Testis (tissue), 3 donors: ENCODE data around the gene SHC1. TPM values are rescaled to one million over a fixed set of nuclear protein-coding genes. Genes with fewer than 3 reads are reported as not detected.

Experiments used
- DNase-seq: peaks from one replicate; pipeline ENCODE4 v3.0.0-alpha.2; 2019
- H3K27ac ChIP-seq, 2 donors: fragments of 200-600 bp; sonication (generic); one replicate each; pipeline ENCODE4 v1.5.1; 2019
- H3K27me3 ChIP-seq: fragments of 200-600 bp; sonication (generic); one replicate; pipeline ENCODE4 v1.5.1; 2019
- H3K36me3 ChIP-seq: fragments of 200-600 bp; sonication (generic); one replicate; pipeline ENCODE4 v1.5.1; 2017; ENCODE audit warnings: low read depth; ENCODE audit errors: missing control alignments
- H3K4me1 ChIP-seq: fragments of 200-600 bp; sonication (generic); one replicate; pipeline ENCODE4 v1.5.1; 2019
- H3K4me3 ChIP-seq, 2 donors: fragments of 200-600 bp; sonication (generic); one replicate each; pipeline ENCODE4 v1.5.1; 2017 to 2019
- H3K9me3 ChIP-seq: fragments of 200-600 bp; sonication (generic); one replicate; pipeline ENCODE4 v1.5.1; 2017
- POLR2A ChIP-seq: fragments of 450-650 bp; IDR thresholded peaks from one replicate; pipeline ENCODE4 v1.6.1; 2017; ENCODE audit warnings: antibody characterized with exemption, mild to moderate bottlenecking, moderate library complexity
- WGBS, 2 donors: methylation state at CpG; one replicate each; pipeline ENCODE4 v1.1.5; 2018; 5-methylcytosine and 5-hydroxymethylcytosine counted together
- intact Hi-C: fragments of 100-400 bp; cut with DNase I; formaldehyde crosslinking; loops from one replicate; pipeline ENCODE4 v1.15.1; 2023; ENCODE audit warnings: low total_unique reads
- polyA plus RNA-seq: library from polyadenylated mRNA; stranded (reverse); fragments of 350-450 nt; fragmentation: Illumina TruSeq; extraction: RNeasy Lipid Tissue Mini Kit (QIAGEN cat#74804); gene quantifications from one replicate; pipeline ENCODE4 v1.2.3, GENCODE V29; 2014; ENCODE audit warnings: low read depth, low replicate concordance; ENCODE audit not compliant: insufficient read depth
- total RNA-seq, 2 donors: library from RNA; depleted of rRNA; stranded (reverse); fragments of >200 nt; gene quantifications; one replicate each; pipeline ENCODE4 v1.2.3, GENCODE V29; 2016
- TF ChIP-seq, protein P1 (sequence below), 3 experiments: fragments of 450-650 bp in 2 of 3; fragments of 200-600 bp in 1 of 3; sonication (generic) in 1 of 3; IDR thresholded peaks; one replicate each; pipeline ENCODE4 v1.5.1; 2016 to 2019; ENCODE audit warnings: antibody characterized with exemption in 3 of 3, mild to moderate bottlenecking in 2 of 3, moderate library complexity in 1 of 3

Gene SHC1
- total and polyA plus RNA-seq, 3 donors from 2014 or later = 47.9 to 59.3 (median 49.0) TPM

DNA sequence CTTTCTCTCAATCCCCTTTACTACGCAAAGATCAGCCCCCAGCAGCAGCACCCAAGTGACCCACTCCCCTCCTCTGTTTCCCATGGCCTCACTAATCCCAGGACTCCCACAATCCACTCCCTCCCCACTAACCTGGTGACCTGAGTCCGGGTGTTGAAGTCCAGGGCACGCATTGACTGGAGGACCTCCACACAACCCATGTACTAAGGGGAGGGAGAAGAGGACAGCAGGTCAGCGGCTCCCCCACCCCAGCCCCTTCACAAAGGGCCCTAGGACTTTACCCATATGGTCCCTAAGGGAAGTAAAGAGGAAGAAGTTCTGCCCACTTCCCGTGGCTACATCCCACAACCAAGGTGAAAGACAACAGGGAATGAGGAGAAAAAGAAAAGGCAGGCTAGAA, 1.3 kb downstream of the SHC1 start:
- peaks cover 41% of the 10 kb centered on the region for H3K4me1 ChIP-seq
- H3K27me3 ChIP-seq = no peaks in the 10 kb centered on the region
- no peaks in the 10 kb centered on the region for H3K9me3 ChIP-seq
- no peak overlapping the region for H3K4me3 ChIP-seq
- no peak for DNase-seq
- no peaks in the 10 kb centered on the region for H3K36me3 ChIP-seq
- intact Hi-C loops = no loop called here
- TF ChIP-seq, protein P1, sequence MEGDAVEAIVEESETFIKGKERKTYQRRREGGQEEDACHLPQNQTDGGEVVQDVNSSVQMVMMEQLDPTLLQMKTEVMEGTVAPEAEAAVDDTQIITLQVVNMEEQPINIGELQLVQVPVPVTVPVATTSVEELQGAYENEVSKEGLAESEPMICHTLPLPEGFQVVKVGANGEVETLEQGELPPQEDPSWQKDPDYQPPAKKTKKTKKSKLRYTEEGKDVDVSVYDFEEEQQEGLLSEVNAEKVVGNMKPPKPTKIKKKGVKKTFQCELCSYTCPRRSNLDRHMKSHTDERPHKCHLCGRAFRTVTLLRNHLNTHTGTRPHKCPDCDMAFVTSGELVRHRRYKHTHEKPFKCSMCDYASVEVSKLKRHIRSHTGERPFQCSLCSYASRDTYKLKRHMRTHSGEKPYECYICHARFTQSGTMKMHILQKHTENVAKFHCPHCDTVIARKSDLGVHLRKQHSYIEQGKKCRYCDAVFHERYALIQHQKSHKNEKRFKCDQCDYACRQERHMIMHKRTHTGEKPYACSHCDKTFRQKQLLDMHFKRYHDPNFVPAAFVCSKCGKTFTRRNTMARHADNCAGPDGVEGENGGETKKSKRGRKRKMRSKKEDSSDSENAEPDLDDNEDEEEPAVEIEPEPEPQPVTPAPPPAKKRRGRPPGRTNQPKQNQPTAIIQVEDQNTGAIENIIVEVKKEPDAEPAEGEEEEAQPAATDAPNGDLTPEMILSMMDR (IDR thresholded peaks at IDR 0.05) = no peak
- TF ChIP-seq POLR2A = no peak
- WGBS, 2 donors = 48 to 75% methylated on average over 5 of the region's 5 CpGs
- H3K27ac ChIP-seq = peak overlapping the region; percentile 88 to 99

DNA sequence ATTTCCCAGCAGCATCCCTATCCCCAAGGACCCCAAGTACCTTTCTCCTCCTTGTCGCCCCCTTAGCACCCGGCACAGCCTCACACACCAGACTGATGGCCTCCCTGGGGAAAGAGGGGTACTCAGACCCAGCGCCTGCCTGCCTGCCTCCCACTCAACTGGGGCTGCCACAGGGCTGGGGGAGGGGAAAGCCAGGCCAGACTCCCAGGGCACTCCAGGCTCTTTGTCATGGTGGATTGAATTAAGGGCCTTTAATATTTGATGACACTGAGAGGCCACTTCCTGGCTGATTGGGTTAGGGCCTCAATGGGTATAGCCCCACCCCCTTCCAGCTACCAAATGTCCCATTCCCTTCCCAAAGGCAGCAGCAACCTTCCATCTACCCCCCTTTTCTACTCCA, 1.8 kb downstream of the SHC1 start:
- 84 to 90% methylated on average over 3 of the region's 3 CpGs for WGBS, 2 donors
- Histone ChIP-seq H3K4me1 (peaks cover 41% of the 10 kb centered on the region), H3K27me3 (no peaks in the 10 kb centered on the region), H3K4me3 (no peak overlapping the region), H3K27ac (peak overlapping the region; percentile 88 to 99), H3K9me3 (no peaks in the 10 kb centered on the region), H3K36me3 (no peaks in the 10 kb centered on the region)
- intact Hi-C loops = no loop called here
- TF ChIP-seq, protein P1 (IDR thresholded peaks at IDR 0.05) = no peak
- no peak for TF ChIP-seq POLR2A
- DNase-seq = no peak

DNA sequence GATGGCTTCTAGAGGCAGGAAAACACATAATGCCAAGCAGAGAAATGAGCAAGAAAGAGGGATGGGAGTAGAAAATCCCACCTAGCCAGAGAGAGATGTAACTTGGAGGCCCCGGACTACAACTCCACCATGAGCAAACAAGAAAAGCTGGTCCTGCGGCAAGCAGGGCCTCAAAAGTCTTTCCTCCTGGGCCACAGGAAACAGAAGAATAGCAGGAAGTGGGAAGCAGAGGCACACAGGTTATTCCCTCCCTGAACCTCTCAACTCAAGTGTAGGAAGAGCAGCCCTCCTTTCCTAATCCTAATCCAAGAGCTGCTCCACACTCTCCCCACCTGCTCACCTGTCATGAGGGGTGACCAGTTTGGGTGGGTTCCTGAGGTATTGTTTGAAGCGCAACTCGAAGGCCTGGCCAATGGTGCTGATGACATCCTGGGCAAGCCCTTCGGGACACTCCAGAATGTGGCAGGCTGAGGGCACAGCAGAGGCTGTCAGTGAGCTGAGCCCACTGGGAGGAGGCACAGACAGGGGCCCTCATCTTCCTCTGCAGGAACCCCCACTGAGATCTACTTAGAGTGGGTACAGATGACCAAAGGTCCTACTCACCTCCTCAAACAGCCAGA, 3.1 kb downstream of the SHC1 start:
- Histone ChIP-seq H3K27me3 (no peaks in the 10 kb centered on the region), H3K4me3 (no peak overlapping the region), H3K4me1 (peaks cover 40% of the 10 kb centered on the region), H3K36me3 (no peaks in the 10 kb centered on the region), H3K9me3 (no peaks in the 10 kb centered on the region), H3K27ac (peak overlapping the region in 1 of 2 donors; percentile 23)
- no peak for DNase-seq
- WGBS, 2 donors = 86% methylated on average over 5 of the region's 5 CpGs
- TF ChIP-seq POLR2A = no peak
- TF ChIP-seq, protein P1 (IDR thresholded peaks at IDR 0.05) = no peak
- intact Hi-C loops = no loop called here

DNA sequence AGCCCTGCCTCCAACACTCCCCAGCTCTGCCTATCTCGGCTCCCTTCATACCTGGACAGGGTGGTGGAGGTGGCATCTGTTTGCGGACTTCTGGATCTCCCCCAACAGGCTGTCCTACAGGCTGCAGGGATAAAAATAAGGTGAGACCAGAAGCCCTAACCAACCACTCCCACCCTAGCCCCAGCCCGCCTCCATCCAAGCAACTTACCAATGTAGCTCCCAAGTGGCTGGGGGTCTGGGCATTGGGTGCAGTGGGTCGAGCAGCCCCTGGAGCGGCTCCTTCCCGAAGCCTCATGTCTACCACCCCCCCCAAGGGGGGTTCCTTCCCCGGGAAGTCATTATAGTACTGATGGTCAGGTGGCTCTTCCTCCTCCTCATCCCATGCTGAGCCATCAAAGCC, 4.4 kb downstream of the SHC1 start:
- no peak for TF ChIP-seq POLR2A
- TF ChIP-seq, protein P1 (IDR thresholded peaks at IDR 0.05) = no peak
- Histone ChIP-seq H3K4me1 (peaks cover 26% of the 10 kb centered on the region), H3K4me3 (no peak overlapping the region), H3K36me3 (no peaks in the 10 kb centered on the region), H3K27ac (no peak overlapping the region), H3K27me3 (no peaks in the 10 kb centered on the region), H3K9me3 (no peaks in the 10 kb centered on the region)
- intact Hi-C loops = no loop called here
- no peak for DNase-seq
- WGBS, 2 donors = 83 to 84% methylated on average over 4 to 7 of the region's 7 CpGs

DNA sequence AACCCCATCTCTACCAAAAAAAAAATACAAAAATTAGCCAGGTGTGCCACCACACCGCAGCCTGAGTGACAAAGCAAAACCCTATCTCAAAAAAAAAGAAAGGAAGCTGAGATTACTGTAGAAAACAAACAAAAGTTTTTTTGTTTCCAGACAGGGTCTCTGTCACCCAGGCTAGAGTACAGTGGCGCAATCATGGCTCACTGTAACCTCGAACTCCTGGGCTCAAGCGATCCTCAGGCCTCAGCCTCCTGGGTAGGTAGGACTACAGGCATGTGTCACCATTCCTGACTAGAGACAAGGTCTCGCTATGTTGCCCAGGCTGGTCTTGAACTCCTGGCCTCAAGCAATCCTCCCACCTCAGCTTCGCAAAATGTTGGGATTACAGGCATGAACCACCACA, 6.2 kb downstream of the SHC1 start:
- 79 to 82% methylated on average over 6 of the region's 6 CpGs for WGBS, 2 donors
- intact Hi-C loops = no loop called here
- H3K4me3 ChIP-seq = no peak overlapping the region
- H3K27me3 ChIP-seq = no peaks in the 10 kb centered on the region
- no peak for TF ChIP-seq POLR2A
- TF ChIP-seq, protein P1 (IDR thresholded peaks at IDR 0.05) = no peak
- no peaks in the 10 kb centered on the region for H3K9me3 ChIP-seq
- H3K4me1 ChIP-seq = peaks cover 19% of the 10 kb centered on the region
- H3K27ac ChIP-seq = no peak overlapping the region
- no peaks in the 10 kb centered on the region for H3K36me3 ChIP-seq
- no peak for DNase-seq
